ENCODE data around the gene NEURL1B. TPM values are rescaled to one million over a fixed set of nuclear protein-coding genes. Genes with fewer than 3 reads are reported as not detected.

NEURL1B gene
- total and polyA plus RNA-seq, 2 donors (not counting 1 experiment from before 2014, with no cell fraction given), result 0.06 to 0.17 TPM

DNA sequence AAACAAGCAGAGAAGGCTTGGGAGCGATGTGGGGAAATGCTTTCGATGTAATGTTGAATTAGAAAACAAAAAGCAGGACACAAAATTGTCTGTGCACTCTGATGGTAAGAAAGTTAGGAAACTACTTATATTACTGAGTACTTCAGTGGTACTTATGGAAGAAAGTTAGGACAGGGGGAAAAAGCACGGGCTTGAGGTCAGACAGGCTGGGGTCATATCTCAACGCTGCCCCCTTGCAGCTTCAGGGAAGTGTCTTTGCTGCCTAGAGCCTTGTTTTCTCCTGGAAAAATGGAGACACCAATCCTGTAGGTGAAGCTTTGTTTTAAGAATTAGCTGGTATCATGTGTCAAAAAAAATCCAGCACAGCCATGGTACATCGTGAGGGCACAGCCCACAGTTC lies 23.0 kb downstream of the NEURL1B start:
- H3K4me1 Mint-ChIP-seq, result peaks cover 2% of the 10 kb centered on the region

DNA sequence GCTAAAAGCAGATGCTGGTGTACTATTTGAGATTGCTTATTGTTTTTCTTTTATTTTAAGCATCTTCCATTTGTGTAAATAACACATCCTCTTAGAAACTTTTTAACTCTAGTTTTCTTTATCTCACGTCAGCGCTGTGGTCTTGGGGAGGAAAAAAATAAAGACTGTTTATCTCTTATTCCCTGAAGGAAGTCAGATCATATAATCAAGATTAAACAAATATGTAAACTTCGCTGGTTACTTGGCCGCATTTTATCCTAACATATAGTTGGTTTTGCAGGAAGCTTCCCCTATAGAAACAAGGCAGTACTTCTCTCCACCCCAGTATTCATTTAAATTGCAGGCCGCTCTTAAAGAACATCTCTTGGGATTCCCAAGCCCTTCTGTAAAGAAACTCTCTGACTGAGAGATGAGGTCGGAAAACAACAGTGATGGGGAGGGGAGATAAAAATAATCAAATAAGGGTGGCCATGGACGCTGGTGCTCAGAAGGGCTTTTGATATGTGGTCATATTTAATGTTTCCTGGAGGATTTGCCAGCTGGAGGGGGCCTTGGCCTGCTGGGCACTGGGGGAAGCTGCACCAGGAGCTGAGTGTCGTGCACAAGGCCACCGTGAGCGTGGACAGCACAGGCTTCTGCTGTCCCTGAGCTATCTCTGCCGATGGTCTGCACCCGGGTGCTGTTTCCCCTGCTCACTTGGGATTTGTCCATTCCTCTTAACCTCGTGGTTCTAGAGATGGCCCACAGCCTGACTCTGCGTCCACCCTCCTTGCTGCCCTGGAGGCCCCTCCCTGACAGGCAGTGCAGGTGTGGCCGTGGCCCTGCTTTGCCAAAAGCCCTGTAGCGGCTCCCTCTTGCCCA lies 23.8 kb downstream of the NEURL1B start:
- H3K9me3 Mint-ChIP-seq (ENCODE audit: insufficient read depth), result no peaks in the 10 kb centered on the region
- TF ChIP-seq EZH2 (IDR thresholded peaks at IDR 0.05; ENCODE audit: borderline replicate concordance, insufficient read depth, low read depth, low read length, poor library complexity, severe bottlenecking), result no peak
- Histone ChIP-seq H3K36me3 (replicated peaks in 1 of 2; ENCODE audit: control extremely low read depth in 1 of 2, control insufficient read depth in 1 of 2, extremely low read depth in 1 of 2, insufficient read depth in 2 of 2, low read length in 1 of 2) (no peaks in the 10 kb centered on the region), H3K4me1 (ENCODE audit: control insufficient read depth in 2 of 2, insufficient read depth in 2 of 2, low read length in 2 of 2) (peaks cover 0 to 4% of the 10 kb centered on the region in 2 donors), H3K4me3 (ENCODE audit: control extremely low read depth in 1 of 5, extremely low read depth in 1 of 5, insufficient read depth in 1 of 5, low read depth in 2 of 5, low read length in 4 of 5) (no peak overlapping the region), H3K9ac (ENCODE audit: low read length) (no peak overlapping the region), H3K79me2 (ENCODE audit: control insufficient read depth, insufficient read depth, low read length) (no peaks in the 10 kb centered on the region), H3K9me3 (ENCODE audit: control extremely low read depth in 1 of 3, control insufficient read depth in 2 of 3, insufficient read depth in 1 of 3, low read length in 2 of 3) (no peaks in the 10 kb centered on the region), H2AFZ (ENCODE audit: insufficient read depth, low read depth, low read length, poor library complexity, severe bottlenecking) (no peak overlapping the region), H4K20me1 (ENCODE audit: control insufficient read depth, insufficient read depth, low read length, poor library complexity, severe bottlenecking) (no peaks in the 10 kb centered on the region), H3K4me2 (replicated peaks; ENCODE audit: low read depth, low read length, poor library complexity, severe bottlenecking) (no peak overlapping the region), H3K27ac (ENCODE audit: low read length in 2 of 2) (no peak overlapping the region), H3K27me3 (replicated peaks in 1 of 4; ENCODE audit: control extremely low read depth in 1 of 4, control insufficient read depth in 3 of 4, insufficient read depth in 4 of 4, low read length in 3 of 4) (peaks cover 0 to 2% (median 0%) of the 10 kb centered on the region in 4 experiments)
- CTCF ChIA-PET, result no interaction called here
- H3K27ac Mint-ChIP-seq, result no peak overlapping the region
- 79% methylated on average over 13 of the region's 16 CpGs for WGBS (ENCODE audit: insufficient coverage)
- intact Hi-C loops (cut with micrococcal nuclease), result no loop called here
- H3K27me3 Mint-ChIP-seq, result peaks cover 20% of the 10 kb centered on the region
- H3K4me1 Mint-ChIP-seq, result no peaks in the 10 kb centered on the region
- ATAC-seq (ENCODE audit: low read depth) (no peak), DNase-seq (no peak)
- H3K4me3 Mint-ChIP-seq, result no peak overlapping the region
- POLR2A ChIA-PET, result no interaction called here

More for the DNA sequence above, 23.0 kb downstream of the NEURL1B start:
- Histone ChIP-seq H3K9ac (ENCODE audit: low read length) (no peak overlapping the region), H2AFZ (ENCODE audit: insufficient read depth, low read depth, low read length, poor library complexity, severe bottlenecking) (no peak overlapping the region), H3K4me3 (ENCODE audit: control extremely low read depth in 1 of 5, extremely low read depth in 1 of 5, insufficient read depth in 1 of 5, low read depth in 2 of 5, low read length in 4 of 5) (no peak overlapping the region), H3K36me3 (replicated peaks in 1 of 2; ENCODE audit: control extremely low read depth in 1 of 2, control insufficient read depth in 1 of 2, extremely low read depth in 1 of 2, insufficient read depth in 2 of 2, low read length in 1 of 2) (no peaks in the 10 kb centered on the region), H3K4me1 (ENCODE audit: control insufficient read depth in 2 of 2, insufficient read depth in 2 of 2, low read length in 2 of 2) (peaks cover 0 to 4% of the 10 kb centered on the region in 2 donors), H3K27ac (ENCODE audit: low read length in 2 of 2) (no peak overlapping the region), H3K9me3 (ENCODE audit: control extremely low read depth in 1 of 3, control insufficient read depth in 2 of 3, insufficient read depth in 1 of 3, low read length in 2 of 3) (no peaks in the 10 kb centered on the region), H4K20me1 (ENCODE audit: control insufficient read depth, insufficient read depth, low read length, poor library complexity, severe bottlenecking) (no peaks in the 10 kb centered on the region), H3K79me2 (ENCODE audit: control insufficient read depth, insufficient read depth, low read length) (no peaks in the 10 kb centered on the region), H3K4me2 (replicated peaks; ENCODE audit: low read depth, low read length, poor library complexity, severe bottlenecking) (no peak overlapping the region), H3K27me3 (replicated peaks in 1 of 4; ENCODE audit: control extremely low read depth in 1 of 4, control insufficient read depth in 3 of 4, insufficient read depth in 4 of 4, low read length in 3 of 4) (peaks cover 0 to 5% (median 0%) of the 10 kb centered on the region in 4 experiments)
- TF ChIP-seq, protein P1, sequence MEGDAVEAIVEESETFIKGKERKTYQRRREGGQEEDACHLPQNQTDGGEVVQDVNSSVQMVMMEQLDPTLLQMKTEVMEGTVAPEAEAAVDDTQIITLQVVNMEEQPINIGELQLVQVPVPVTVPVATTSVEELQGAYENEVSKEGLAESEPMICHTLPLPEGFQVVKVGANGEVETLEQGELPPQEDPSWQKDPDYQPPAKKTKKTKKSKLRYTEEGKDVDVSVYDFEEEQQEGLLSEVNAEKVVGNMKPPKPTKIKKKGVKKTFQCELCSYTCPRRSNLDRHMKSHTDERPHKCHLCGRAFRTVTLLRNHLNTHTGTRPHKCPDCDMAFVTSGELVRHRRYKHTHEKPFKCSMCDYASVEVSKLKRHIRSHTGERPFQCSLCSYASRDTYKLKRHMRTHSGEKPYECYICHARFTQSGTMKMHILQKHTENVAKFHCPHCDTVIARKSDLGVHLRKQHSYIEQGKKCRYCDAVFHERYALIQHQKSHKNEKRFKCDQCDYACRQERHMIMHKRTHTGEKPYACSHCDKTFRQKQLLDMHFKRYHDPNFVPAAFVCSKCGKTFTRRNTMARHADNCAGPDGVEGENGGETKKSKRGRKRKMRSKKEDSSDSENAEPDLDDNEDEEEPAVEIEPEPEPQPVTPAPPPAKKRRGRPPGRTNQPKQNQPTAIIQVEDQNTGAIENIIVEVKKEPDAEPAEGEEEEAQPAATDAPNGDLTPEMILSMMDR (IDR thresholded peaks at IDR 0.05), result no peak
- no peak for TF ChIP-seq EZH2 (IDR thresholded peaks at IDR 0.05; ENCODE audit: borderline replicate concordance, insufficient read depth, low read depth, low read length, poor library complexity, severe bottlenecking)
- ChIA-PET POLR2A (no interaction called here), CTCF (no interaction called here)
- intact Hi-C loops (cut with micrococcal nuclease), result no loop called here
- Mint-ChIP-seq H3K9me3 (ENCODE audit: insufficient read depth) (no peaks in the 10 kb centered on the region), H3K27ac (no peak overlapping the region), H3K4me3 (no peak overlapping the region), H3K27me3 (peaks cover 24% of the 10 kb centered on the region)
- ATAC-seq (ENCODE audit: low read depth) (no peak), DNase-seq (no peak)
- 93% methylated on average over 5 of the region's 5 CpGs for WGBS (ENCODE audit: insufficient coverage)

All from B cell (primary cell).